Osteoblast (primary cell): Measurements from ENCODE around the gene ERC1. TPM values are rescaled to one million over a fixed set of nuclear protein-coding genes. Genes with fewer than 3 reads are reported as not detected.

Experiments used
- DNase-seq: peaks from one replicate; pipeline ENCODE4 v3.0.0; 2011; ENCODE audit warnings: low spot score, mixed read lengths; ENCODE audit not compliant: insufficient read length; ENCODE audit errors: missing footprints
- H2AFZ ChIP-seq: 2 replicates; pipeline ENCODE4 v1.6.0; 2011; ENCODE audit warnings: mild to moderate bottlenecking, low read length
- H3K27ac ChIP-seq: 2 replicates; pipeline ENCODE4 v1.5.1; 2011; ENCODE audit warnings: mild to moderate bottlenecking, low read depth, low read length, moderate library complexity
- H3K27me3 ChIP-seq: 2 replicates; pipeline ENCODE4 v1.6.0; 2012; ENCODE audit warnings: mild to moderate bottlenecking, control low read depth, inconsistent platforms, low read length, moderate library complexity; ENCODE audit not compliant: insufficient read depth
- H3K36me3 ChIP-seq: 2 replicates; pipeline ENCODE4 v1.5.1; 2011; ENCODE audit warnings: mild to moderate bottlenecking, low read length, control low read depth, moderate library complexity; ENCODE audit not compliant: insufficient read depth
- H3K4me1 ChIP-seq: 2 replicates; pipeline ENCODE4 v1.5.1; 2011; ENCODE audit warnings: mild to moderate bottlenecking, low read length, control low read depth, moderate library complexity; ENCODE audit not compliant: insufficient read depth
- H3K4me2 ChIP-seq: 2 replicates; pipeline ENCODE4 v1.6.0; 2011; ENCODE audit warnings: mild to moderate bottlenecking, low read length; ENCODE audit not compliant: insufficient read depth
- H3K4me3 ChIP-seq: fragments of 200-600 bp; sonication (generic); 3 replicates; pipeline ENCODE4 v1.5.1; 2012; ENCODE audit warnings: mild to moderate bottlenecking, low read length, inconsistent platforms; ENCODE audit not compliant: insufficient read depth
- H3K79me2 ChIP-seq: 2 replicates; pipeline ENCODE4 v1.6.0; 2012; ENCODE audit warnings: mild to moderate bottlenecking, low read length, control low read depth, inconsistent platforms; ENCODE audit not compliant: insufficient read depth
- H3K9me3 ChIP-seq: 2 replicates; pipeline ENCODE4 v1.5.1; 2011; ENCODE audit warnings: low read depth, low read length, control low read depth
- H4K20me1 ChIP-seq: 2 replicates; pipeline ENCODE4 v1.6.0; 2012; ENCODE audit warnings: mild to moderate bottlenecking, low read length, control low read depth; ENCODE audit not compliant: insufficient read depth
- total RNA-seq: library from RNA; depleted of rRNA; stranded (reverse); fragments of >200 nt; gene quantifications from 2 replicates; pipeline ENCODE4 v1.2.3, GENCODE V29; 2012
- TF ChIP-seq, protein P1 (sequence below): IDR thresholded peaks from 2 replicates; pipeline ENCODE4 v1.5.1; 2011; ENCODE audit warnings: mild to moderate bottlenecking, low read depth, low read length, moderate library complexity; ENCODE audit errors: extremely low read depth

ERC1 gene
- total RNA-seq, 1 donor, result 36.2 TPM

DNA sequence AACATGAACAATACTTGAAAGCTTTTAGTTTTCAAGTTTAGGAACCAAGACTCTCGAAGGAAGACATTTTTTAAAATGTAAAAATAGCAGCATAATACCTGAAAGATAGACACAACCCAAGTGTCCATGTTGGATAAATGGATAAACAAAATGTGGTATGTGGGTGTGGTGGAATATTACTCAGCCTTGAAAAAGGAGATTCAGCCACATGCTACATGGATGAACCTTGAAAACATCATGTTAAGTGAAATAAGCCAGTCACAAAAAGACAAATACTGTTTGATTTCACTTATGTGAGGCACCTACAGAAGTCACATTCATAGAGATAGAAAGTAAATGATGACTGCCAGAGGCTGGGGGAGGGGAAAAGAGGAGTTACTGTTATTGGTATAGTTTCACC is 374.7 kb downstream of the ERC1 start:
- H3K36me3 ChIP-seq, result no peaks in the 10 kb centered on the region
- TF ChIP-seq, protein P1, sequence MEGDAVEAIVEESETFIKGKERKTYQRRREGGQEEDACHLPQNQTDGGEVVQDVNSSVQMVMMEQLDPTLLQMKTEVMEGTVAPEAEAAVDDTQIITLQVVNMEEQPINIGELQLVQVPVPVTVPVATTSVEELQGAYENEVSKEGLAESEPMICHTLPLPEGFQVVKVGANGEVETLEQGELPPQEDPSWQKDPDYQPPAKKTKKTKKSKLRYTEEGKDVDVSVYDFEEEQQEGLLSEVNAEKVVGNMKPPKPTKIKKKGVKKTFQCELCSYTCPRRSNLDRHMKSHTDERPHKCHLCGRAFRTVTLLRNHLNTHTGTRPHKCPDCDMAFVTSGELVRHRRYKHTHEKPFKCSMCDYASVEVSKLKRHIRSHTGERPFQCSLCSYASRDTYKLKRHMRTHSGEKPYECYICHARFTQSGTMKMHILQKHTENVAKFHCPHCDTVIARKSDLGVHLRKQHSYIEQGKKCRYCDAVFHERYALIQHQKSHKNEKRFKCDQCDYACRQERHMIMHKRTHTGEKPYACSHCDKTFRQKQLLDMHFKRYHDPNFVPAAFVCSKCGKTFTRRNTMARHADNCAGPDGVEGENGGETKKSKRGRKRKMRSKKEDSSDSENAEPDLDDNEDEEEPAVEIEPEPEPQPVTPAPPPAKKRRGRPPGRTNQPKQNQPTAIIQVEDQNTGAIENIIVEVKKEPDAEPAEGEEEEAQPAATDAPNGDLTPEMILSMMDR, result no peak

DNA sequence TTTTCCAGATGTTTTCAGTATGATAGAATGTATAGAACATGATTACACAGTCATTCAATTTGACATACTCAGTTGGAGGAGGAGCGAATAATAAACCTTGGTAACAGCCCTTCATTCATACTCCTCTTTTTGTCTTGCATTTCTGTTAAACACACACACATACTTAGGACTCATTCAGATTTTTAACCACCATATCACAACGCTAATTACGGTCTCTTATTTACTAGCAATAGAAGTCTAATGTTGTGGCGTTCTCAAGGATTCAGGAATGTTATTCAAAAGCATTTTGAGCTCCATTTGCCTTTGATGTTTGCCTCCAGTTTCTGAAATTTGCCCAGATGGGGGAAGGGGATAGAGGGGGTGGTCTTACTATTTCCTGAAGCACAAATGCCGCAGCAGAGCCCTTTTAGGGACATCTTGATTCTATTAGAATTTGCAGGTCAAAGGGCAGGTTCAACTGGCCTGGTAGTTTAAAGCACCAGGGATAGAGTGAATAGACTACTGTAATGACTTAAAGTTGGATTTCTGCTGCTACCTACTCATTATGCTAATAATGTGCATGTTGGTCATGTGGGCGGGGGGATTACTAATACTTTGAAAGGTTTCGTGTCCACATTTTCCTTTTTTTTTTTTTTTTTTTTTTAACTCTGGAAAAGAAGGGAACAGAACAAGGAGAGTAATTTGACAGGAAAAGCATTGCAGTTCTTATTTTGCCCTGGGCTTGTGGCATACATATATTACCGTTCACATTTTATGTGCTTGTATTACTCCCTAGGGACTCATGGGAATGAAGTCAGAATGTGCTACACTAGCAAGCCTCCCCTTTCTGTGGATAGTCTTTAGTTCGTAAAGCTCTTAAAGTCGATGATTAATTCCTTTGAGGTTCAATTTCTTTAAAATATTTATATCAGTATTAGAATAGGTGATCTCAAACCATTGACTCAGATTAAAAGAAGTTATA is 376.6 kb downstream of the ERC1 start:
- Histone ChIP-seq H2AFZ (no peak overlapping the region), H4K20me1 (no peaks in the 10 kb centered on the region), H3K79me2 (no peaks in the 10 kb centered on the region), H3K4me2 (no peak overlapping the region), H3K4me1 (no peaks in the 10 kb centered on the region), H3K9me3 (no peaks in the 10 kb centered on the region), H3K27me3 (no peaks in the 10 kb centered on the region), H3K4me3 (no peak overlapping the region), H3K27ac (no peak overlapping the region), H3K36me3 (no peaks in the 10 kb centered on the region)
- TF ChIP-seq, protein P1, result no peak
- DNase-seq, result no peak

More for the DNA sequence above, 374.7 kb downstream of the ERC1 start:
- no peak overlapping the region for H3K4me3 ChIP-seq
- no peaks in the 10 kb centered on the region for H3K79me2 ChIP-seq
- no peaks in the 10 kb centered on the region for H3K27me3 ChIP-seq
- no peaks in the 10 kb centered on the region for H4K20me1 ChIP-seq
- H3K27ac ChIP-seq, result no peak overlapping the region
- DNase-seq, result no peak
- H3K4me1 ChIP-seq, result peaks cover under 1% of the 10 kb centered on the region
- no peak overlapping the region for H3K4me2 ChIP-seq
- H2AFZ ChIP-seq, result no peak overlapping the region
- H3K9me3 ChIP-seq, result no peaks in the 10 kb centered on the region

DNA sequence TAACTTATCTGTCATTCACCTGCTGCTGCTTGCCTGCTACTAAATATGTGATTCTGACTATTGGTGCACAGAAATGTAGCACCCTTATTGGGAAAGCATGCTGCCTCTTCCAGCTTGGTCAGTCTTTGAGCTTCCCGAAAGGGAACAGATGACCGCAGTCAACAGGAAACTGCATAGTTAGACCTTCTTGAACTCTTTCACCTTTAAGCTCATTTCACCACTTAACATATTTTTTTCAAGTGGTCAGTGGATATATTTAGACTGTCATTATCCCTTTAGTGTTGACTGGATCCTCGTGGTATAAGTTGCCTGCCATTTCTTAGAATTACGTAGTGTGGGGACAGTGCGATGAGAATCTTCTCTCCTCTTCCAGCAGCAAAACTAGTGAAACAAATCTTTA is 378.4 kb downstream of the ERC1 start:
- Histone ChIP-seq H3K79me2 (no peaks in the 10 kb centered on the region), H3K27me3 (no peaks in the 10 kb centered on the region), H3K27ac (no peak overlapping the region), H3K4me1 (no peaks in the 10 kb centered on the region), H4K20me1 (no peaks in the 10 kb centered on the region), H3K36me3 (no peaks in the 10 kb centered on the region), H3K9me3 (no peaks in the 10 kb centered on the region), H3K4me3 (no peak overlapping the region), H2AFZ (no peak overlapping the region), H3K4me2 (no peak overlapping the region)
- TF ChIP-seq, protein P1, result no peak
- no peak for DNase-seq

DNA sequence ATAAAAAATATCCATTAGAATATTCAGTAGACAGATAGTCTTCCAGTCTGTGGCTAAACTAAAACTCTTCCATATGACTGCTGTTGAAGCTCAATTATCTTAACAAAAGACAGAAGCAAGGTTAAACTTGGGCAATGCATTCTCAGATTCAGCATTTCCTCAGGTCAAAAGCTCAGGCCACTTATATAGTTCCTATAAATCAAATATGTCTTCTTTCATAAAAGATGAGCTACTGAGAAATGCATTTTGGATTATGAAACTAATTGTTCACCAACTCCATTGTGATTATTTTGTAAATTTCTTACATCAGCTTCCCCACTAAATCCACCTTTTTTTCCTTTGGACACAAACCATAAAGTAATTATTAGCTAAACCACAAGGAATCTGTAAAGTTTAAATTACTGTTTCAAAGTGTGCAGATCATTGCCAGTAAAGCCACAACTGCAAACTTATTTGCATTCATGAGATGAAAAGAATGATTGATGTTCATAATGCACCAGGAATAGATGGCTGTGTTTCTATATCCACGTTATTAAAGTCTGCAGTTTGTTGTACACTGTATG is 379.0 kb downstream of the ERC1 start:
- H4K20me1 ChIP-seq, result no peaks in the 10 kb centered on the region
- H3K4me2 ChIP-seq, result no peak overlapping the region
- H3K79me2 ChIP-seq, result no peaks in the 10 kb centered on the region
- H3K4me3 ChIP-seq, result no peak overlapping the region
- H3K4me1 ChIP-seq, result no peaks in the 10 kb centered on the region
- no peak overlapping the region for H3K27ac ChIP-seq
- H3K36me3 ChIP-seq, result no peaks in the 10 kb centered on the region
- no peak for DNase-seq
- TF ChIP-seq, protein P1, result no peak
- no peaks in the 10 kb centered on the region for H3K27me3 ChIP-seq
- no peaks in the 10 kb centered on the region for H3K9me3 ChIP-seq
- H2AFZ ChIP-seq, result no peak overlapping the region
